Heart left ventricle (tissue), 13 donors: ENCODE measurements around the gene DAAM1.

Experiments
- POLR2A ChIP-seq, 2 donors: fragments of 450-650 bp; IDR thresholded peaks; one replicate each; pipeline ENCODE4 v1.6.1; 2017; ENCODE audit warnings: antibody characterized with exemption in 2 of 2, mild to moderate bottlenecking in 2 of 2, moderate library complexity in 2 of 2
- TF ChIP-seq, protein P1 (sequence below), 12 donors: fragments of 200-600 bp; sonication (generic) in 4 of 12; IDR thresholded peaks; one replicate each; pipeline versions ENCODE4 v1.5.0 to v1.8.0; 2018 to 2022; ENCODE audit warnings: antibody characterized with exemption in 12 of 12, mild to moderate bottlenecking in 5 of 12
- donor health status: ischemic (EF 13 %, LVEDD 7.1; RV severe dilation, severe dysfunction).
- donor health status: DM: no; HTN: yes; CAD: no.
- donor health status: DM: no; HTN: no; CAD: no.
- donor health status: ischemic (EF 25% LVEDD 6.9; RV normal size, moderate dysfunction).
- donor health status: ischemic (EF 25% LVEDD 5.7; RV mildly dilated, moderate dysfunction).
- donor health status: ischemic (EF 35%, LVEDD 5.7; RV mildly dilated, moderate dysfunction).
- donor health status: nonischemic (EF 11% LVEDD 7.7; RV severe dilation, severe dysfunction).
- donor health status: DM: yes; HTN: yes; CAD: no.
- donor health status: PGD.
- donor health status: ischemic (EF 29% LVEDD 5.4; RV normal size, mild dysfunction).
- donor health status: nonischemic (EF 23%, LVEDD 6.1; RV moderate dilation, normal function).

DNA sequence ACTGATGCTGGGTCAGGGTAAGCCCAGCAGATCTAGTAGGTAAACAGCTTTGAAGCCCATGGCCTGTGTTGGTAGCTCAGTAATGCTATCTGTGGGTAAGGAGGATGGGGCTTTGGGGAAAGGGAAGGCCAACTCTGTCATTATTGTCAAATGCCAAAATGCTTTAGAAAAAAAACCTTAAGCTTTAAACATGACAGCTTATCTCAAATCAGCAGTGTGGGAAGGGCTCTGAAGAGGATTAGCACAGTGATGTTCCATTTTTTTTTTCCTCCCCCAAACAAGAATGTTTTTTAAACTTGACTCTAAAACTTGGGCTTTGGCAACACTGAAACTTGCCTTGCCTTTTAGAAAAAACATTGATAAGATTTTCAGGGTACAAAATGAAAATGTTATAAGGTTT is 11.7 kb downstream of the DAAM1 start:
- TF ChIP-seq, protein P1, sequence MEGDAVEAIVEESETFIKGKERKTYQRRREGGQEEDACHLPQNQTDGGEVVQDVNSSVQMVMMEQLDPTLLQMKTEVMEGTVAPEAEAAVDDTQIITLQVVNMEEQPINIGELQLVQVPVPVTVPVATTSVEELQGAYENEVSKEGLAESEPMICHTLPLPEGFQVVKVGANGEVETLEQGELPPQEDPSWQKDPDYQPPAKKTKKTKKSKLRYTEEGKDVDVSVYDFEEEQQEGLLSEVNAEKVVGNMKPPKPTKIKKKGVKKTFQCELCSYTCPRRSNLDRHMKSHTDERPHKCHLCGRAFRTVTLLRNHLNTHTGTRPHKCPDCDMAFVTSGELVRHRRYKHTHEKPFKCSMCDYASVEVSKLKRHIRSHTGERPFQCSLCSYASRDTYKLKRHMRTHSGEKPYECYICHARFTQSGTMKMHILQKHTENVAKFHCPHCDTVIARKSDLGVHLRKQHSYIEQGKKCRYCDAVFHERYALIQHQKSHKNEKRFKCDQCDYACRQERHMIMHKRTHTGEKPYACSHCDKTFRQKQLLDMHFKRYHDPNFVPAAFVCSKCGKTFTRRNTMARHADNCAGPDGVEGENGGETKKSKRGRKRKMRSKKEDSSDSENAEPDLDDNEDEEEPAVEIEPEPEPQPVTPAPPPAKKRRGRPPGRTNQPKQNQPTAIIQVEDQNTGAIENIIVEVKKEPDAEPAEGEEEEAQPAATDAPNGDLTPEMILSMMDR (IDR thresholded peaks at IDR 0.05): no peak
- no peak for TF ChIP-seq POLR2A (IDR thresholded peaks at IDR 0.05)
